ENCODE results near the gene PRPF19.
"Not testable (repeated sequence)": the region's sequence is repeated elsewhere in the genome, so short reads cannot be mapped to it uniquely, and the experiment has no call there.

PRPF19 gene

GRCh38 chr11:60912223-60912850 lies 6.0 kb upstream of the PRPF19 start:
- DNase-seq (ENCODE audit: low spot score) = no peak
- no peak for TF ChIP-seq CTCF (IDR thresholded peaks at IDR 0.05; ENCODE audit: extremely low read depth, missing control alignments)

- no peak for TF ChIP-seq CTCF (IDR thresholded peaks at IDR 0.05; ENCODE audit: extremely low read depth, missing control alignments)
- DNase-seq (ENCODE audit: low spot score) = no peak
Measured at GRCh38 chr11:60910711-60911380, 4.5 kb upstream of the PRPF19 start.

- TF ChIP-seq CTCF (IDR thresholded peaks at IDR 0.05; ENCODE audit: extremely low read depth, missing control alignments) = no peak
- DNase-seq (ENCODE audit: low spot score) = peak; percentile 82
Measured at GRCh38 chr11:60910281-60910687, 3.9 kb upstream of the PRPF19 start.

- DNase-seq (ENCODE audit: low spot score) = not testable (repeated sequence)
Measured at GRCh38 chr11:60909680-60910280, 3.4 kb upstream of the PRPF19 start.

- no peak for DNase-seq (ENCODE audit: low spot score)
- TF ChIP-seq CTCF (IDR thresholded peaks at IDR 0.05; ENCODE audit: extremely low read depth, missing control alignments) = no peak
Measured at GRCh38 chr11:60908803-60909202, 2.4 kb upstream of the PRPF19 start.

- no peak for TF ChIP-seq CTCF (IDR thresholded peaks at IDR 0.05; ENCODE audit: extremely low read depth, missing control alignments)
- DNase-seq (ENCODE audit: low spot score) = no peak
Measured at GRCh38 chr11:60905551-60906113, 753 bp downstream of the PRPF19 start.

- no peak for DNase-seq (ENCODE audit: low spot score)
- TF ChIP-seq CTCF (IDR thresholded peaks at IDR 0.05; ENCODE audit: extremely low read depth, missing control alignments) = no peak
Measured at GRCh38 chr11:60905047-60905446, 1.3 kb downstream of the PRPF19 start.
